CD14-positive monocyte (primary cell): ENCODE results near the gene ANKRD18B. TPM values are rescaled to one million over a fixed set of nuclear protein-coding genes. Genes with fewer than 3 reads are reported as not detected.
"Not testable (repeated sequence)": the region's sequence is repeated elsewhere in the genome, so short reads cannot be mapped to it uniquely, and the experiment has no call there.

Source experiments
- DNase-seq, 3 donors: peaks; one replicate each; pipeline ENCODE4 v3.0.0-alpha.2; 2011 to 2022
- H2AFZ ChIP-seq: 2 replicates; pipeline ENCODE4 v1.6.0; 2012; ENCODE audit warnings: mild to moderate bottlenecking, low read depth, low read length, inconsistent platforms; ENCODE audit not compliant: insufficient read depth, poor library complexity, severe bottlenecking
- H3K27ac ChIP-seq, 2 donors: 1 replicate in 1 of 2; 2 replicates in 1 of 2; pipeline ENCODE4 v1.5.1; 2012 to 2013; ENCODE audit warnings: low read length in 2 of 2, control low read depth in 1 of 2, inconsistent platforms in 1 of 2, low read depth in 1 of 2, mild to moderate bottlenecking in 1 of 2
- H3K27me3 ChIP-seq, 2 donors: one replicate each; pipeline versions ENCODE4 v1.6.0 to v1.6.1; 2011 to 2013; ENCODE audit warnings: low read length in 2 of 2; ENCODE audit not compliant: control insufficient read depth in 2 of 2, insufficient read depth in 2 of 2
- H3K36me3 ChIP-seq, 2 donors: replicated peaks in 1 of 2; 1 replicate in 1 of 2; 2 replicates in 1 of 2; pipeline versions ENCODE4 v1.5.1 to v1.6.1; 2012 to 2013; ENCODE audit warnings: low read length in 2 of 2, control low read depth in 1 of 2, inconsistent platforms in 1 of 2, mild to moderate bottlenecking in 1 of 2; ENCODE audit not compliant: insufficient read depth in 2 of 2, control insufficient read depth in 1 of 2
- H3K4me1 ChIP-seq, 2 donors: 1 replicate in 1 of 2; 2 replicates in 1 of 2; pipeline versions ENCODE4 v1.5.1 to v1.6.1; 2012 to 2013; ENCODE audit warnings: low read length in 2 of 2, control low read depth in 1 of 2, inconsistent platforms in 1 of 2, mild to moderate bottlenecking in 1 of 2, moderate library complexity in 1 of 2; ENCODE audit not compliant: insufficient read depth in 2 of 2, control insufficient read depth in 1 of 2
- H3K4me2 ChIP-seq: replicated peaks from 2 replicates; pipeline ENCODE3; 2012; ENCODE audit warnings: low read length, moderate library complexity, mild to moderate bottlenecking; ENCODE audit not compliant: poor library complexity, severe bottlenecking; ENCODE audit errors: extremely low read depth
- H3K4me3 ChIP-seq, 3 experiments: fragments of 200-600 bp in 1 of 3; sonication (generic) in 1 of 3; replicated peaks in 1 of 3; 1 replicate in 2 of 3; 2 replicates in 1 of 3; pipeline ENCODE4 v1.5.1; 2011 to 2013; ENCODE audit warnings: low read length in 3 of 3, mild to moderate bottlenecking in 3 of 3, control low read depth in 2 of 3, low read depth in 2 of 3, inconsistent platforms in 1 of 3, moderate library complexity in 1 of 3
- H3K79me2 ChIP-seq: 2 replicates; pipeline ENCODE4 v1.6.0; 2012; ENCODE audit warnings: mild to moderate bottlenecking, control low read depth, inconsistent platforms, low read length, moderate library complexity; ENCODE audit not compliant: insufficient read depth
- H3K9ac ChIP-seq: 2 replicates; pipeline ENCODE4 v1.6.0; 2017; ENCODE audit warnings: low read length, mild to moderate bottlenecking; ENCODE audit not compliant: insufficient read depth, poor library complexity, severe bottlenecking
- H3K9me3 ChIP-seq, 2 donors: replicated peaks in 1 of 2; 1 replicate in 1 of 2; 2 replicates in 1 of 2; pipeline versions ENCODE4 v1.5.1 to v1.6.1; 2012 to 2013; ENCODE audit warnings: low read length in 2 of 2, control low read depth in 1 of 2; ENCODE audit not compliant: control insufficient read depth in 1 of 2, insufficient read depth in 1 of 2
- H4K20me1 ChIP-seq: 2 replicates; pipeline ENCODE4 v1.6.0; 2012; ENCODE audit warnings: mild to moderate bottlenecking, low read length, control low read depth, moderate library complexity; ENCODE audit not compliant: insufficient read depth
- H3K27ac Mint-ChIP-seq, 7 donors: one replicate each; pipeline ENCODE4 v1.8.0; 2020; ENCODE audit warnings: mild to moderate bottlenecking in 7 of 7, mixed read lengths in 7 of 7, moderate library complexity in 6 of 7, inconsistent platforms in 2 of 7
- H3K27me3 Mint-ChIP-seq, 3 donors: one replicate each; pipeline ENCODE4 v1.8.0; 2021 to 2022; ENCODE audit warnings: low read depth in 3 of 3, mild to moderate bottlenecking in 3 of 3, mixed read lengths in 3 of 3, moderate library complexity in 3 of 3, inconsistent platforms in 1 of 3
- H3K36me3 Mint-ChIP-seq, 2 donors: one replicate each; pipeline ENCODE4 v1.8.0; 2020; ENCODE audit warnings: mixed read lengths in 2 of 2, inconsistent platforms in 1 of 2, mild to moderate bottlenecking in 1 of 2
- H3K4me1 Mint-ChIP-seq: one replicate; pipeline ENCODE4 v1.8.0; 2020; ENCODE audit warnings: mild to moderate bottlenecking, mixed read lengths
- H3K4me3 Mint-ChIP-seq, 2 donors: one replicate each; pipeline ENCODE4 v1.8.0; 2020; ENCODE audit warnings: mild to moderate bottlenecking in 2 of 2, mixed read lengths in 2 of 2, moderate library complexity in 1 of 2
- H3K9me3 Mint-ChIP-seq, 7 donors: one replicate each; pipeline ENCODE4 v1.8.0; 2020 to 2022; ENCODE audit warnings: mixed read lengths in 7 of 7, mild to moderate bottlenecking in 6 of 7, moderate library complexity in 6 of 7, inconsistent platforms in 2 of 7
- CTCF ChIP-seq: fragments of 200-600 bp; IDR thresholded peaks from one replicate; pipeline ENCODE4 v1.8.0; 2022; ENCODE audit warnings: antibody characterized with exemption, mild to moderate bottlenecking
- WGBS: methylation state at CpG from one replicate; pipeline ENCODE4 v1.1.5; 2013; ENCODE audit warnings: missing lambda C conversion rate; ENCODE audit not compliant: insufficient coverage; 5-methylcytosine and 5-hydroxymethylcytosine counted together
- intact Hi-C, 2 donors: fragments of 100-400 bp; cut with micrococcal nuclease; formaldehyde crosslinking; loops; one replicate each; pipeline versions ENCODE4 v1.15.0 to v1.15.1; 2023
- polyA plus RNA-seq, 3 donors: library from polyadenylated mRNA; depleted of rRNA in 1 of 3; unstranded in 2 of 3; stranded (reverse) in 1 of 3; fragments of 300-500 nt in 2 of 3; fragments of >200 nt in 1 of 3; fragmentation: Illumina TruSeq in 2 of 3; gene quantifications; 1 replicate in 2 of 3; 2 replicates in 1 of 3; pipeline ENCODE4 v1.2.3, GENCODE V29; 2012 to 2021

ANKRD18B gene
- polyA plus RNA-seq, 3 donors, result not detected

- Histone ChIP-seq H3K27ac (no peak overlapping the region), H3K4me1 (no peaks in the 10 kb centered on the region), H3K36me3 (no peaks in the 10 kb centered on the region), H2AFZ (no peak overlapping the region), H3K79me2 (no peaks in the 10 kb centered on the region), H3K4me3 (no peak overlapping the region), H3K9me3 (no peaks in the 10 kb centered on the region), H3K27me3 (no peaks in the 10 kb centered on the region), H3K4me2 (no peak overlapping the region), H3K9ac (no peak overlapping the region), H4K20me1 (no peaks in the 10 kb centered on the region)
- Mint-ChIP-seq H3K27ac (no peak overlapping the region), H3K9me3 (peaks cover 0 to 4% (median 0%) of the 10 kb centered on the region in 7 donors), H3K4me3 (no peak overlapping the region), H3K27me3 (no peaks in the 10 kb centered on the region), H3K4me1 (no peaks in the 10 kb centered on the region), H3K36me3 (no peaks in the 10 kb centered on the region)
- intact Hi-C loops, result no loop called here
- no peak for TF ChIP-seq CTCF
- WGBS, result 97% methylated on average over 4 of the region's 6 CpGs
- DNase-seq, result no peak
These were observed 43.1 kb upstream of the ANKRD18B start for GRCh38 chr9:33480976-33481375.

GRCh38 chr9:33485312-33485711 is 38.7 kb upstream of the ANKRD18B start:
- H3K27me3 Mint-ChIP-seq, H3K9me3 Mint-ChIP-seq, H3K4me1 Mint-ChIP-seq, H3K27ac ChIP-seq, H3K27me3 ChIP-seq, H2AFZ ChIP-seq, H3K9me3 ChIP-seq, intact Hi-C loops, H3K36me3 Mint-ChIP-seq, H3K79me2 ChIP-seq, H3K9ac ChIP-seq, H3K4me1 ChIP-seq, H3K4me3 ChIP-seq, DNase-seq, H3K4me2 ChIP-seq, H3K36me3 ChIP-seq, H3K27ac Mint-ChIP-seq, H4K20me1 ChIP-seq, H3K4me3 Mint-ChIP-seq: not testable (repeated sequence)
